Activated CD4-positive, alpha-beta T cell treated with anti-CD3 and anti-CD28 coated beads for 4 hours (primary cell): ENCODE results near the gene PSMA1.
A peak's percentile ranks its signal among the peaks of the same experiment; 100 is the strongest.
"Not testable (repeated sequence)": the region's sequence is repeated elsewhere in the genome, so short reads cannot be mapped to it uniquely, and the experiment has no call there.

Experiments used
- DNase-seq, 2 donors: peaks; one replicate each; pipeline ENCODE4 v3.0.0-alpha.2; 2020

The PSMA1 gene

GRCh38 chr11:14519917-14520746 lies at the start of gene PSMA1:
TSS of gene PSMA1 (minus strand) at chr11:14520386. CDS start at chr11:14520299, 87 bp downstream.
- DNase-seq: peak; percentile 87 to 88

DNA sequence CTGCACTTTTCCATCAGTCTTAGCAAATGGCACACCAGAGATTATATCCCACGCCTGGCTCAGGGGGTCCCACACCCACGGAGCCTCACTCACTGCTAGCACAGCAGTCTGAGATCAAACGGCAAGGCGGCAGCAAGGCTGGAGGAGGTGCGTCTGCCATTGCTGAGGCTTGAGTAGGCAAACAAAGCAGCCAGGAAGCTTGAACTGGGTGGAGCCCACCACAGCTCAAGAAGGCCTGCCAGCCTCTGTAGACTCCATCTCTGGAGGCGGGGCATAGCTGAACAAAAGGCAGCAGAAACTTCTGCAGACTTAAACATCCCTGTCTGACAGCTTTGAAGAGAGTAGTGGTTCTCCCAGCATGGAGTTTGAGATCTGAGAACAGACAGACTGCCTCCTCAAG lies 49.3 kb upstream of the PSMA1 start:
- DNase-seq: not testable (repeated sequence)

DNA sequence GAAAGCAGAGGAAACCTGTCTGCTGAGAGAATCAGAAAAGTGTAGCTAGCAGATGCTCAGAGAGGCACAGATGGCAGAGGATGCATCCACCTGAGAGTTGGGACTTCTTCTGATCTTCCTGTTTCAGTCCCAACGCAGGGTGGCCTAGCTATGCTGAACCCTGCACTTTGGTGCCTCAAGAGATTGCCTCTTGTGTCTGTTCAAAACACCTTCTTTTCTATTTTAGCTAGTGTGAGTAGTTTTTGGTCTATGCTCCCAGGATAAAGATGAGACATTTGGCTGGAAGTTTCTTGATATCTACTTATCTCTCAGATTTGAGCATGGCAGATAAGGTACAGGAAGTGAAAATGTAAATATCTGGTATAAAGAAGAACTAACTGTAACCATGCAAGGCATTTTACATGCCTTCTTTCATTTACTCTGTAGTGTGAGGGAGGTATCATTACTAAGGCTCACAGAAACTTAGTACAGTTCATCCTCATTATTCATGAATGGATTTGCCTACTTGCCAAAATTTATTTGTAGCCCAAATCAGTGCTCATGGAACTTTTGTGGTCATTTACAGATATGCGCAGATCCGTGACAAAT lies 47.0 kb upstream of the PSMA1 start:
- no peak for DNase-seq

DNA sequence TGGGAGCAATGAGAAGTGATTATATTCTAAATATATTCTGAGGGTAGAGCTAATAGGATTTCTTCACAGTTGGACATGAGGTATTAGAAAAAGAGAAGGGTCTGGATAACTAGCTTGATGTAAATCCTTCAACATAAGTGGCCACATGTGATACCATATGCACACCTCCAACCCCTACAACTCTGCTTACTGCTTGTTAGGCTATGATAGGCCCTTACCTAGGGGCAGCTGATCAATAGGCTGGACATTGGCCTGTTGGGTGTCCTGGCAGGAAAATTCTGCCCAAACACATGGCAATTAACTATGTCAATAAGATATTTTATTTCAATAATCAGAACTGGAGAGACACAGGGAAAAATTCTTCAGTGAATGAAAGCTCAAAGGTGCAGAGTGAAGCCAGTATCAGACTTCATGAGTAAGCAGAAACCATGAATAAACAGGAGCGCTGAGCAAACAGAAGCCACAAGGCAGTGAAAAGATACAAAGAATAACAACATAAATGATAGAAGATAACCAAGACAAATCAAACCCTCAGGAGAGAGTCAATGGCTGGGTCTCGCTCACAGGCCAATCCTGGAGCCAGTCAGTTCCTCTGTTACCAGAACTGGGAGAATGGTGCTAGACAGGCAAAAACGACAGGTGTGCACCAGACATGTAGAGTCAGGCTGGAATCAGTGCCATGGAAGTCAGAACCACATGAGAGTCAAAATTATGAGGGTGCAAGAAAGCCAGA lies 46.3 kb upstream of the PSMA1 start:
- no peak for DNase-seq

- DNase-seq: no peak
Measured at GRCh38 chr11:14565845-14566244, 45.7 kb upstream of the PSMA1 start.

DNA sequence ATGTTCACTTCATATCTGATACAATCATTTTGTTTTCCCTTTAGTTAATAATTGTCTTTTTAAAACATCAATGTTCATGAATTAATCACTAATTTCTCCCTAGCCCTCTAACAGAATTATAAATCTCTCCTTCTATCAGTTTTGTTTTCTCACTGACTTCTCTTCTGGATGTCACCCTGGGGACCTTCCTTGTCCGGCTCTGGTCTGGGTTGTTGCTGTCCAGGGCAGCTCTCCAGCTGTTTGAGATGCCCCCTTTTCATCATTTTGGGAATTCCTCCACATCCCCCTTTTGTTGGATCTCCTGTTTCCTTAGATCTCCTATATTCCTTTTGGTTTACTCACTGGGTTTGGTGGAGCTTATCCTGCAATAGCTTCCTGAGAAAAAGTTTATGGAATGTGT lies 35.6 kb upstream of the PSMA1 start:
- DNase-seq: no peak

DNA sequence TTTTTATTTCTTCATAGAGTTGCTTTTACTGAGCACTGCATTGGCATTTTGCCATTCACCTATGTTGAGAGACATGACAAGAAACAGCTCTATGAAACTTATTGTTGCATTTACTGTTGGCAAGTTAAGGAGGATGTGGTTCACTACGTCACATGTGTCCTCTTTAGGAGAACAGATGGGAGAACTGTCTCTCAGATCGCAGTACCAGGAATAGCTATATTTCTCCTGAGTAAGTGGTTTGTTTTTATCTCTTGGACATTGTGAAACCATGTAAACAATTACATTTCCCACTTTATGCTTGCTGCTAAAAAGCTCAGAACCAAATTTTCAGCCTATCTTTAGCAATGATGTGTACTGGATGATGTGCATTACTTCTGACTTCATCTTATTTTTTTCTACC lies 34.8 kb upstream of the PSMA1 start:
- DNase-seq: peak; percentile 10 to 20

- no peak for DNase-seq
Measured at GRCh38 chr11:14552089-14552488, 31.9 kb upstream of the PSMA1 start.

DNA sequence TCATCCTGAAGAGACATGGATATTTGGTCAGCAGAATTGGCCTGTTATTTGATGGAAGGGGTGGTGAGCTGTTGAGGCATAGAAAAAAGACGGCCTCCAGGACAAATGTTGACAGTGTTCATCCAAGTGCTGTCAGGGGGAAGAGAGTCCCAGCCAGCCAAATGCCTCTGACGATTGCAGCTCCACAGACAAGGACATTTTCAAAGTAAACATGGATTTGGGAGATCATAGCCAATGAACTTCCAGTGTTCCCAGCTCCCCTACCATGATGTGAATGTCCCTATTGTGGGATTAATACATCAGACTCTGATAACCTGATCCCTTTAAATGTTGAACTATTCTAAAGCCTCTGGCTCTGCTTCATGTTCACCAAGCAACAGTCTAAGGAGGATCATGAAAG lies 31.2 kb upstream of the PSMA1 start:
- no peak for DNase-seq

DNA sequence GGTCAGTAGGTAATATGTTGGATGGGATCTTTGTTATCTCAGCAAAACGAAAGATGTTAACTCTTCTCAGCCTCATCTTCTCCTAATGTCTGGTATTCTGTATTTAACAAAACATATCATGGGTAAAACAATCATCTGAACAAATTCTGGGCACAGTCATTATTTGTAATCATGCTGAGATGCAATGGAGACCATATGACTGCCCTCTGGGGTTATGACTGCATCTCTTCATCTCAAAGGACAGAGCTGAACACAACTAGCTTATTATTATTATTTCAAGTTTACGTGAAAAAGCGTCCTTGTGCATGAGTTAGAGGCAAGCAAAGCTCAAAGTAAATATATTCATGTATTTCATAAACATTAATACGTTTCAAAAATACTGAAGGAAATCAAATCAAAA lies 29.7 kb upstream of the PSMA1 start:
- no peak for DNase-seq

DNA sequence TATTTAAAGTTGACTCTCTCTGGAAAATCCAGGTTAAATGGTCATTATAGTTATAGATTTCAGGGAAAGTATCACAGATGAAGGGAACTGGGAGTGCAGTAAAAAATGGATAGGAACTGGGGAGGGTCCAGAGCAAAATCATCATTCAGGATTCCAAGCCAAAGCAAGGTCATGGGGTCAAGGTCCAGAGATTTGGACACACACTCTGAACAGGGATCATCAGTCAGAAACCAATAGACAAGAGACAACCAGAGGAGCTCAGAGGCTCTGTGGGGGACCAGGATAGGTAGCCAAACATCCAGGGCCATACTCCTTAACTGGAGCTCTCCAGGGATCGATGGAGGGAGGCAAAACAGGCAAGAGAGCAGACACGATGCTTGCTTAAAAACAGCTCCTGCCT lies 27.3 kb upstream of the PSMA1 start:
- no peak for DNase-seq

DNA sequence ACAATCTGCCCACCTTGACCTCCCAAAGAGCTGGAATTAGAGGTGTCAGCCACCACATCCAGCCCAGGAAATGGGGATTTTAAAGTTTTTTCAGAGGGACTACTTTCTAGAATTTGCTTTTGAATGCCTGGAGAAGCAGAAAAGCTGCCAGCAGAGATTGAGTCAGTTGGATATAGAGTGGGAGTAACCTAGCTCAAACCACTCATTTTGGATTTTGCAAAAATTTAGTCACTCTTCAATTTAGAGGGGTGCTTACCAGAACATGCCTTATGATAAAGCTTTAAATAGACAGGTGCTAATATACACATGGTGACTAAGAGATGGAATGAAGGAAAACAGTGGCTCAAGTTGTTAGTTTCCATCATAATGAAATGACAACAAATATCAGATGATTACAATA lies 26.5 kb upstream of the PSMA1 start:
- no peak for DNase-seq

DNA sequence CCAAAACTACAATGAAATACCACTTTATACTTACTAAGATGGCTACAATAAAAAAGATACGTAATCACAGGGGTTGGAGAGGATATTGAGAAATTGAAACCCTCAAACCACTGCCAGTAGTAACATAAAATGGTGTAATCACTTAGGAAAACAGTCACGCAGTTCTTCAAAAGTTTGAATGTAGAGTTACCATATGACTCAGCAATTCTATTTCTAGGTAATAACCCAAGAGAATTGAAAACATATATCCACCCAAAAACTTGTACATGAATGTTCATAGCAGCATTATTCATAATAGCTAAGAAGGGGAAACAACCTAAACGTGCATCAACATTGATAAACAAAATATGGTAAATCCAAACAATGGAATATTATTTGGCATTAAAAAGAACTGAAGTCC lies 24.4 kb upstream of the PSMA1 start:
- DNase-seq: no peak

DNA sequence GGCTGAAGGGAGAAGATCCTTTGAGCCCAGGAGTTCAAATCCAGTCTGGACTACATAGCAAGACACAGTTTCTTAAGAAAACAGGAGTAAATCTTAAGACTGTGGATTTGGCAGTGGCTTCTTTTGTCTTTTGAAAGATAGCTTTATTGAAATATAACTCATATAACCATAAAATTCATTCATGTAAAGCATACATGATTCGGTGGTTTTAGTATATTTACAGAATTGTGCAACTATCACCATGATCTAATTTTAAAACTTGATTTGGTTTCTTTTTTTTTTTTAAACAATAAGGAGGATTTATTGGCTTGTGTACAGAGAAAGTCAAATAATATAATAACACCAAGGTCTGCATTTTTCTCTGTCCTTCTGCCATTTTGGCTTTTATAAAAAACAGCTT lies 23.1 kb upstream of the PSMA1 start:
- DNase-seq: no peak

DNA sequence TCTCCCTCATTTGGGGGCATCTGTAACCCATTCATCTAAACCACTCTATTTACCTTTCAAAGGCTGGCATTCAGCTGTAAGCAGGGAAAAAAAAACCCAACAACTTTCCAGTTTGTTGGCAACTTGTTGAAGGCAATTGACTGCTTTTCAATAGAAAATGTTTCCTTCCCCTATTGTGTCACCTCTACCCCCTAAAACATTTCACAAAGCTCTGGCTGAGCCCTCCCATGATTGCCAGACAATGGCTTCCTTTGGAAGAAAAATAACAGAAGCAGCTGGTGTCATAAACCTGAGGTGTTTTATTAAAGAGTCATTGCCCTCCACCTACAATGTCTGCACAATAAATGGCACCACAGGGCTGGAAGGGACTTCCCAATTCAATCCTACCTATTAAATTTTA lies 22.1 kb upstream of the PSMA1 start:
- no peak for DNase-seq

GRCh38 chr11:14541192-14541947 lies 21.2 kb upstream of the PSMA1 start:
- DNase-seq: no peak

GRCh38 chr11:14539982-14540421 lies 19.8 kb upstream of the PSMA1 start:
- DNase-seq: no peak

GRCh38 chr11:14538926-14539554 lies 18.9 kb upstream of the PSMA1 start:
- DNase-seq: no peak

DNA sequence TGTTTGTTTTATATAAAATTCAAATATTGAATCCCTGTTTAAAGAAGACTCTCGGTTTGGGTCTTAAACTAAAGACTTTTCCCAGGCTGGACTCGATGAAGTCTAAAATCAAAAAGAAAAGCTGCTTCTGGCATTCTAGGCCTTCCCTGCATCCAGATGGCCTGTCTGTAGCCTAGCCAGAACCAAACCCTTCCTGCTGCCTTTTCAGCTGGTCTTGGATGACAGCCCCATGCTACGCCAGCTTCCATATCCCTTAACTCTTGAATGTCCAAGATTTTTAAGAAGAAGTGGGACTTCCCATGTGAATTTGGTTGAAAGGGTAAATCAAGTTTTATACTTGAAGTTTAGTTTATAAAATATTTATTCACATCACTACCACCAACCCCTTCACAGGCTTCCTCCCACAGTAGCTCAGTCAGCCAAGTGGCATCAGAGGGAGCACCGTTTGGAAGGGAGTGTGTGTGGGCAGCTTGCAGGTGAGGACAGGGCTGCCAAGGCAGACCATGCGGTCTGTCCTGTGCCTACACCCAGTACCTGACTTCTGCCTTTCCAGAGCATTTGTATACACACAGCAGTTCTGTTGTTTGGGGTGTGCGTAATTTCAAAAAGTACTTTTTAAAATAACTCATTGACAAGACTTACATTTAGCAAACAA lies 18.2 kb upstream of the PSMA1 start:
- DNase-seq: no peak

GRCh38 chr11:14537134-14537599 lies 17.0 kb upstream of the PSMA1 start:
- DNase-seq: peak; percentile 31 to 55

DNA sequence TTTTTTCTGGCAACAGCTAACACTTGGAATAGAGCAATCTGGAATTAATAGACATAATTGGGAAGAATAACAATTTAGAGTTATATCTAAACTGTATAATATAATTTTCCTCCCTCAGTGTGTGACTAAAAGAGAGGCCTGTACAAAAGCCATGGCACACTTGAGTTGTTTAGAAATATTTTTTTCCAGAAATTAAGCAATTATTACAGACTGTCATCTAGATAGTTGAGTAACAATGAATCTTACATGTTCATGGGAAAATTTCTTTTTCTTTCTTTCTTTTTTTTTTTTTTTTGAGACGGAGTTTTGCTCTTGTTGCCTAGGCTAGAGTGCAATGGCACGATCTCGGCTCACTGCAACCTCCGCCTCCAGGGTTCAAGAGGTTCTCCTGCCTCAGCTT lies 15.0 kb upstream of the PSMA1 start:
- DNase-seq: not testable (repeated sequence)

- no peak for DNase-seq
Measured at GRCh38 chr11:14529951-14530350, 9.8 kb upstream of the PSMA1 start.
